Measurements from ENCODE around the gene PWWP2B. TPM values are rescaled to one million over a fixed set of nuclear protein-coding genes. Genes with fewer than 3 reads are reported as not detected.
A peak's percentile ranks its signal among the peaks of the same experiment; 100 is the strongest.

The PWWP2B gene
- total RNA-seq, 1 donor from 2014 or later, result 24.2 TPM

- TF ChIP-seq CTCF (IDR thresholded peaks at IDR 0.05; ENCODE audit: unreplicated experiment), result no peak
- H3K36me3 Mint-ChIP-seq, result no peaks in the 10 kb centered on the region
- H3K27me3 Mint-ChIP-seq (ENCODE audit: low read depth), result no peaks in the 10 kb centered on the region
- no peak for DNase-seq (ENCODE audit: low spot score in 2 of 2, unreplicated experiment in 2 of 2)
- no peak overlapping the region for H3K4me3 Mint-ChIP-seq
- H3K4me1 Mint-ChIP-seq, result peaks cover 47% of the 10 kb centered on the region
- no peaks in the 10 kb centered on the region for H3K9me3 Mint-ChIP-seq
- H3K27ac Mint-ChIP-seq, result peak overlapping the region; percentile 75
These were observed 52.2 kb downstream of the PWWP2B start for GRCh38 chr10:132449051-132449810.

GRCh38 chr10:132449811-132450181 lies 52.8 kb downstream of the PWWP2B start:
- Mint-ChIP-seq H3K36me3 (no peaks in the 10 kb centered on the region), H3K27me3 (ENCODE audit: low read depth) (no peaks in the 10 kb centered on the region), H3K4me3 (no peak overlapping the region), H3K9me3 (no peaks in the 10 kb centered on the region), H3K4me1 (peaks cover 44% of the 10 kb centered on the region), H3K27ac (peak overlapping the region; percentile 75)
- TF ChIP-seq CTCF (IDR thresholded peaks at IDR 0.05; ENCODE audit: unreplicated experiment), result no peak
- no peak for DNase-seq (ENCODE audit: low spot score in 2 of 2, unreplicated experiment in 2 of 2)

GRCh38 chr10:132450466-132450824 lies 53.4 kb downstream of the PWWP2B start:
- Mint-ChIP-seq H3K4me1 (peaks cover 37% of the 10 kb centered on the region), H3K4me3 (no peak overlapping the region), H3K27me3 (ENCODE audit: low read depth) (no peaks in the 10 kb centered on the region), H3K36me3 (no peaks in the 10 kb centered on the region), H3K9me3 (no peaks in the 10 kb centered on the region), H3K27ac (no peak overlapping the region)
- TF ChIP-seq CTCF (IDR thresholded peaks at IDR 0.05; ENCODE audit: unreplicated experiment), result no peak
- no peak for DNase-seq (ENCODE audit: low spot score in 2 of 2, unreplicated experiment in 2 of 2)

- no peak for TF ChIP-seq CTCF (IDR thresholded peaks at IDR 0.05; ENCODE audit: unreplicated experiment)
- no peaks in the 10 kb centered on the region for H3K9me3 Mint-ChIP-seq
- peaks cover 1% of the 10 kb centered on the region for H3K27me3 Mint-ChIP-seq (ENCODE audit: low read depth)
- DNase-seq (ENCODE audit: low spot score in 2 of 2, unreplicated experiment in 2 of 2), result no peak
- no peak overlapping the region for H3K4me3 Mint-ChIP-seq
- peak overlapping the region; percentile 47 for H3K27ac Mint-ChIP-seq
- H3K4me1 Mint-ChIP-seq, result peaks cover 37% of the 10 kb centered on the region
- no peaks in the 10 kb centered on the region for H3K36me3 Mint-ChIP-seq
These were observed 54.0 kb downstream of the PWWP2B start for GRCh38 chr10:132450825-132451505.

GRCh38 chr10:132451506-132452215 lies 54.7 kb downstream of the PWWP2B start:
- Mint-ChIP-seq H3K27me3 (ENCODE audit: low read depth) (peaks cover 5% of the 10 kb centered on the region), H3K4me3 (no peak overlapping the region), H3K36me3 (no peaks in the 10 kb centered on the region), H3K4me1 (peaks cover 34% of the 10 kb centered on the region), H3K9me3 (no peaks in the 10 kb centered on the region), H3K27ac (peak overlapping the region; percentile 47)
- no peak for TF ChIP-seq CTCF (IDR thresholded peaks at IDR 0.05; ENCODE audit: unreplicated experiment)
- DNase-seq (ENCODE audit: low spot score in 2 of 2, unreplicated experiment in 2 of 2), result no peak
